K562 (cell line): Measurements from ENCODE around the gene CLASP1.

Experiments
- EZH2 ChIP-seq: IDR thresholded peaks from 2 replicates; pipeline ENCODE4 v1.6.1; 2012; ENCODE audit warnings: low read depth, mild to moderate bottlenecking, inconsistent platforms, low read length, borderline replicate concordance
- MEF2D ChIP-seq: conservative IDR thresholded peaks from 2 replicates; pipeline ENCODE4 v1.6.1; 2016; ENCODE audit warnings: low read depth, missing genetic modification characterization, missing compliant biosample characterization
- ZNF75A ChIP-seq: fragments of 450-650 bp; formaldehyde crosslinking; IDR thresholded peaks from 2 replicates; pipeline ENCODE4 v1.4.0; 2020; ENCODE audit warnings: mild to moderate bottlenecking

DNA sequence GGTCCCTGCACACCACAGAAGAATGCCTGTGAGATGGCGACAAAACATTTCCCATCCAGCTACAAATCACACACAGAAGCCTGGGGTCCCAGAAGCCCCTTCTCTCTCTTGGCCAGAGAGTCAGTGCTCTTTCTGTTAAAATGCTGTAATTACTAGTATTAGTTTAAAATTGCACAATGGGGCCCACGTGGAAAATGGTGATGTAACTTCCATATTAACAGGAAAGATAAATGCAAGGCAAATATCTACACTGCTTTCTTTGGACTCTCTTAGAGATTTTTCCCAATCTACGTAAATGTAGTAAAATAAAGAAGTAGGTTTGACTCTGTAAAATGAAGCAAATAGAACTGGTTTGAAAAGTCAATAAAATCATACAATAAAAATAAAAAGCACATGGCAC is 250.4 kb downstream of the CLASP1 start:
- TF ChIP-seq MEF2D (tag) (no peak), ZNF75A (CRISPR knock-in tag) (no peak), EZH2 (no peak)
